Activated T-cell treated with anti-CD3 and anti-CD28 coated beads for 1 hour (primary cell): ENCODE results near the gene C1D.

Experiments
- DNase-seq: peaks from one replicate; pipeline ENCODE4 v3.0.0-alpha.2; 2020; ENCODE audit warnings: low read depth

Gene C1D

DNA sequence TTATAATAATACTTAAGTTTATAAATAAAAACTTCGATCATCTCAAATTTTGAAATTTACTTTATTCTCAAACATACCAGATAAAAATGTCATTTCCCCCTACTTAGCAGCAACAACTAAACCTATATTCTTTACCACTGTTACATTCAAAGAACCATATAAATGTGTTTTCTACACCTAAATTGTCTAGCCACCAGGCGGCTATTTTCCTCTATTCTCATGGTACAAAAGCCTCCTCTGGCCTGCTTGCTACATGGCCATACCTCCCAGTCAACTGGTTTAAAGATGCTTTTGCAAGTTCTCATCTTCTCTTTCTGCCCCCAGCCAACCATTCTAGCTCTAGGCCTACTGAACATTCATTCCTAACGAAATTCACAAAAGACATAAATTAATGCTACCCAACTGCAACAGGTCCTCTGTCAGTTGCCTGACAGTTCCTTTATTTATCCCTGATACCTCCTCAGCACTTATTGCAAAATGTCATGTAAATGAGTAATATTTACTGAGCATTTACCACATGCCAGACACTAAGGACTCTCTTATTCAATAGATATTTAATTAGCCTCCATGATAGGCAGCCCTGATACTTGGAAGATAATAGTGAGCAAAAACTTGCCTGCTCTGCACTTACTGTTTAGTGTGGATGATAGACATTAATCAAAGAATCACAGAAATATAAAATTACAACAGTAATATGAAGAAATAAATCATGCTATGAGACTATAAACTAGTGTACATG, 5.0 kb downstream of the C1D start:
- DNase-seq = no peak

DNA sequence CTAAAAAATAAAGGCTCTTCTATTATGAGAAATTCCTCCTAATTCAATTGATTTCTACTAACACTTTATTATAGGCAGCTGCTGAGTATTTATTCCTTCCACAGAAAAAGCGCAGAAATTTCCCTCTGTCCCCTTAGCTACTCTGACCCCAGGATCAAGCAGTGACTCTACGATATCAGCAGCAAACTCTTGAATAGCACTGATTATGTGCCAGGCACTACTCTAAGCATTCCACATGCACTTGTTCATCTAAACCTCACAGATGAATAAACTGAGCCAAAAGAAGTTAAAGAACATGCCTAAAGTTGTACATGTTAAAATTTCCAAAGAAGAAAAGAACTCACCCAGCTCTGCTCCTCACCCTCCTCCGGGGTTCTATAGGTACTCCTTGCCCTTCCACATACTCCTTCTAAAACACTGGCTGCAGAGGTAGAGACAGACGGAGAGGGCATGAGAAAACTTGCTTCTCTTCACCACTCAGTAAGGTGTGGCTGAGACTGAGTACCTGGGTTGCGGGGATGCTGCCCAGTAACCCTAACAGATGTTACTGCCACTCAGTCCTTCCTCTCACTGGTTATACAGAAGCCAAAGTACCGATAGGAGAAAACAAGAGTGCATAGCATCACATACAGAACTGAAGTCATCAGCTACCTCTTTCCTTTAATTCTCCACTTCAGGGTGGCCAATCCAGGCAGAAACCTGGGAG, 9.9 kb downstream of the C1D start:
- no peak for DNase-seq

- no peak for DNase-seq
Observed at GRCh38 chr2:68050353-68050752, 12.5 kb downstream of the C1D start.

GRCh38 chr2:68046642-68047240, 16.1 kb downstream of the C1D start:
- no peak for DNase-seq

GRCh38 chr2:68046224-68046623, 16.6 kb downstream of the C1D start:
- DNase-seq = no peak

DNA sequence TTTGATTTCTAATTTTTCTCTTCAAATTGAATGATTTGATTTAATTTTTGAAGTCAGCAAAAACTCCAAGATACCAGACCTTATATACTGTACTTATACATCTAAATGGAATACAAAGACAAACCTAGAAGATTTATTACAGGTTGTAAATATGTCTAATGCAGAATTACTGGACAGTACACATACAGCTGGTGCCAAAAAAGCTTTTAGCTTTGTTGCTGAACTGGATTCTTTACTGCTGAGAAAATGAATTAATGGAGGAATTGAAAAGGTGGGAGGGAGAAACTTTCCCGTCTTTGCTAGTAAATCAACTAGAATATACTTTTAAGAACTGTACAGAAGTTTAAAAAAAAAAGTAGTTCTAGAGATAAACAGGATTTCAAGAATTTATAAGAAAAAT, 17.5 kb downstream of the C1D start:
- DNase-seq = no peak

DNA sequence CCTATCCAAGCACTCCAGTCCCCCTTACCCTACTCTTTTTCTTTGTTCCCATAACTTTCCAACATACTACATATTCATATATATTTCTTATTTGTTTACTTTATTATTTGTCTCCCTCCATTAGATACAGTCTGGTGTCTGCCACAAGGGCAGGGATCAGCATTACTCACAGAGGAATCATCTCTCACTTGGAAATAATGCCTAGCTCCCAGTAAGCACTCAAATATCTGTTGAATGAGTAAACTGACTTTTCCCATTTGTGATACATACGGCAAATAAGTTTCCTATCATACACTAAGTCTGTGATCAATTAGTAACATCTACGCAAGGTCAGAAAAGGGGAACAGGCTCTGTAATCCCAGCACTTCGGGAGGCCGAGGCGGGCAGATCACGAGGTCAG, 18.7 kb downstream of the C1D start:
- DNase-seq = no peak

- DNase-seq = no peak
Observed at GRCh38 chr2:68043695-68044094, 19.1 kb downstream of the C1D start.

DNA sequence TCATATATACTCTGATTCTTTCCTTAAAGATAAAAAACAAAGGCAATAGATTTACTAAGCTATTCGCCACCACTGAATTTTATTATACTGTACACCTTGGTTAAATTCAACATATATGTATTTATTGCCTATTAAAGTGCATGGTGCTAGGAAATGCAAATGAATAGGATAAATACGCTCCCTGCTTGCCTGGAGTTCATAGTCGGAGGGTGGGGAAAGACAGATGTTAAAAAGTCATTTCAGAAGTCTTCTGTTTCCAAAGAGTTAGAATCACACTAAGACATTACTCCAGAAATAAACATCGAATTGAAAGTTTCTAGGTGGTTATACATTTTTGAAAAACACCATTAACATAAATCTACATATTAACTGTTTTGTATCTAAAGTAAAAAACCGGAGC, 19.8 kb downstream of the C1D start:
- no peak for DNase-seq

GRCh38 chr2:68041704-68042245, 21.0 kb downstream of the C1D start:
- DNase-seq = no peak

DNA sequence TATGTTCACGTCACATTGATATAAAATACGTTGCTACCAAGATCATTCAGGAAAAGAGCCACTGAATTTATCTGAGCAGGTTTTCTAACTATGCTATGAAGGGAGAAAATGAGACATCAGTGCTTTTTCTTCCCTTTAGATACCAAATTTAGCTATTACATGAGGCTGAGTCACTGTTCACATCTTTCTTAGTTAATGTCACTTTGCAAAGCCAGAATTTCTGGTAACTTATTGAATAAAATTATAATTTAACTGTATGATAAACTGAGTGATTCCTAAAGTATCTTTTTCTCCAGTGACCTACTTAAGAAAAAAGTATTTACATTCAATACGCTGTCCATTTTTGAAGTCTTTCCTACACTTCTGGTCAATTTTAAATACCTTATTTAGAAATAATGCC, 22.7 kb downstream of the C1D start:
- no peak for DNase-seq

DNA sequence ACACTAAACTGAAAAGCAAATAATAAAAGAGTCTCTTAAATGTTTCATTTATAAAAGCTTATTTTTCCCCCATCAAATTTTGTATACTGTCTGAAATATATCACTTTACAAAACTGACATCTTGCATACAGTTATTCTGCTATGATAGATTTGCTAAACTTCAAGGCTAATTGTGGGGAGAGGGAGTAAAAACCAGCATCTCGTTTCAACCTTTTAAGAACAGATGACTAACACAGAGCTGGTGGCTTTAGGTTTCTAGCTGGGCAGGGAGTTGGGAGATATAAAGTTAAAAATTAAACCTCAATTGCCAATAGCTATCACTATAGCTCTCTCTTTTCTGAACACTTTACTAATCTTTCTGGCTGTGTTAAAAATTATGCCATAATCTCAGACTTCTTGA, 23.5 kb downstream of the C1D start:
- no peak for DNase-seq

- no peak for DNase-seq
Observed at GRCh38 chr2:68032702-68033101, 30.1 kb downstream of the C1D start.

DNA sequence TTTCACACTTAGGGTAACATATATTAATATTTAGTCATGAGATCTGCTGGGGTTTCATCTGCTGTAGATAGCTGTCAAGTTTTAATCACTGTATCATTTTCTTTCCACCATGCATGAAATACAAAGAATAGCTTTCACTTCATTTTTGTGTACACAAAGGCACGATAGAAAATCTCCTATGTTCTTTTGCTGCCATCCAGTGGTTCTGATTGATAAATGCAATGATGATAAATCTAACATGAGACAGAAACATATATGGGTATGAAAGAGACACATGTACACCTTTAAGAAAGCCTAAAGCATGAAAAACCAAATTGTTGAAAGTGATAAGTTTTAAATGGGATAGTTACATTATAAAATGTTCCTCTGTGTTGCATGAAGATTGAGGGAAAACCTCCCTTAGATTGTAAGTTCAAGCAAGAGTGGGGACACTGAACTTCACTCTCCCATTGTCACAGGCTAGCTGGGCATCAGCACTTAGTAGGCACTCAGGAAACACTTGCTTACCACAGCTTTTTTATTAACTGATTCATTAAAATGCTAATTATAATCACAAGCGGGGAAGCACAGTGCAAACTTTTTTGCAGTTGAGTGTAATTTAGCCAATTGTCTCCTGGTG, 31.2 kb downstream of the C1D start:
- DNase-seq = no peak

GRCh38 chr2:68031043-68031442, 31.8 kb downstream of the C1D start:
- DNase-seq = no peak

DNA sequence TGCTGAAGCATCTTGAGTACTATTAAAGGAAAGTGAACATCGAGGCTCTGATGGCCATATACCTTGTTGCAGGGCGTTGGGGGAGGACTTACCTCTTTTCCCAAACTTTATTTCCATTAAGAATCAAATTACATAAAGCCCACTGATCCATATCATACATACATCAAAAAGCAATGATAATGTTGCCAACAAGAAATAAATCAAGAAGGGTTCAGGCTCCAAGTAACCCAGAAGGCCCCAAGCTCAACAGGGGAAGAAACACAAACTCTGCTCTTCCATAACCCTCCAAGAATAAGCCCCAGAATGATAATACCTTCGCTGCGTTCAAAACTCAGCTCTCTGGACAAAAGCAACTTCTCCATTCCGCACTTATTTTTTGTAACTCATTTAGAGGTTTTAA, 32.3 kb downstream of the C1D start:
- no peak for DNase-seq

GRCh38 chr2:68027959-68028358, 34.8 kb downstream of the C1D start:
- DNase-seq = no peak

GRCh38 chr2:68024450-68024849, 38.4 kb downstream of the C1D start:
- DNase-seq = no peak

DNA sequence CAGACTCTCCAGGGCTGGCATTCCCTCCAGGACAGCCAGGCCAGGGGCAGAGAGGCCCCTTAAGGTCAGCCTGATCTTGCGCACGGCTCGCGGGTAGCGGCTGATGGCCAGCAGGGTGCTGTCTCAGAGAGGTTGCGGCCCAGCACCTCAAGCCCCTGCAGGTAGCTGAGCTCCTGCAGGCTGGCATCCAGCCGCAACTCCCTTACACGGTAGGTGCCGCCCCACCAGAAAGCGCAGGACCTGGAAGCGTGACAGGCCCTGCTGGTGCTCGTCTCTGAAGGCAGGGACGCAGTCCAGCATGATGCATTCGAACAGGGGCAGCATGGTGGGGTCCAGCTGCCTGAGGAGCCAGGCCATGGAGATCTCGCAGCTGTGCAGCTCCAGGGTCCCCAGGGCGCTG, 38.9 kb downstream of the C1D start:
- no peak for DNase-seq

GRCh38 chr2:68018727-68019126, 44.1 kb downstream of the C1D start:
- no peak for DNase-seq

- no peak for DNase-seq
Observed at GRCh38 chr2:68009526-68009925, 53.3 kb downstream of the C1D start.

DNA sequence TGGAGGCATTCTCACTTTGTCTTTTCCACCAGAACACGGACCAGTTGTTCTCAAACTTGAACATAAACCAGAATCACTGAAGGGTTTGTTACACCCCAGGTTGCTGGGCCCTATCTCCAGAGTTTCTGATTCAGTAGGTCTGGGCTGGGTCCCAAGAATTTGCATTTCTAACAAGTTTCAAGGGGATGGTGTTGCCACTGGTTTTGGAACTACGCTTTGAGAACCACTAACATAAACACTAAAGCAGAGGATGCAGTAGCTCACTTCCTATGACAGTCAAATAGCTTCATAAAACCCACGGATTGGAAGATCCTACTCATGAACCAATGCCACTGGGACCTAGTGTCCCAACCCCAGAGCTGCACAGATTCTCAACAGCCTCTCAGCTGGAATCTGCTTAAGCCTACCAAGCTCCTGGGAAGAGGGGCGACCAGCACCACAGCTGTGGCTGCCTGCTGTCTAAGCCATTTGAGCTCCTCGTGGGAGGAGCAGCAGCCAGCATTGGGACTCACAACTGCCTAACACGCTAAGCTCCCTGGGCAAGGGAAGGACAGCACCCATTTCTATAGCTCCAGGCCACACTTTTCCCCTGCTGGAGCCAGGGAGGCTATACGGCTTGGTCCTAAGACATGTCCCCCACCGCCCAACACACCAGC, 62.5 kb downstream of the C1D start:
- no peak for DNase-seq
